Measurements from ENCODE around the gene RILPL2. TPM values are rescaled to one million over a fixed set of nuclear protein-coding genes. Genes with fewer than 3 reads are reported as not detected.
"Not testable (repeated sequence)": the region's sequence is repeated elsewhere in the genome, so short reads cannot be mapped to it uniquely, and the experiment has no call there.

Gene RILPL2
- total RNA-seq, 1 experiment from 2014 or later, result 0.45 TPM

DNA sequence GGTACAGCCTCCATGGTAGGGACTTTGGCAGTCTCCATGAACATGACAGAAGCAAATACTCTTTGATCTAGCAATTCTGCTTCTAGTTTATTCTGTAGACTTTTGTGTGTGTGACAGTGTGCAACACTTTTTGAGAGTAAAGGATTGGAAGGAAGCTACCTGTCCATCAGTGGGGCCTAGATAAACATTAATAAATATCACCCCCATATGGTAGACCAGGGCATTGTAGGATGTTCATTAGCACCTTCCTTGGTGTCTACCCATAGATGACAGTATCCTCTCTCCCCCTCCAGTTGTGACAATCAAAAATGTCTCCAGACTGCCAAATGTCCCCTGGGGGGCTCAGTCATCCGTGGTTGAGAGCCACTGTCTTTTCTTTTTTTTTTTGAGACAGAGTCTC is 32.3 kb upstream of the RILPL2 start:
- Histone ChIP-seq H3K27me3 (ENCODE audit: control insufficient read depth, insufficient read depth, low read length) (no peaks in the 10 kb centered on the region), H3K4me3 (ENCODE audit: insufficient read depth, low read depth, low read length) (no peak overlapping the region)
- no peak for DNase-seq

GRCh38 chr12:123465084-123465483 is 28.6 kb upstream of the RILPL2 start:
- no peak for DNase-seq
- no peaks in the 10 kb centered on the region; the same call in 1 of the 2 replicates for H3K36me3 ChIP-seq (replicated peaks; ENCODE audit: control insufficient read depth, insufficient read depth, low read length)
- no peak overlapping the region for H3K4me3 ChIP-seq (ENCODE audit: insufficient read depth, low read depth, low read length)
- no peaks in the 10 kb centered on the region for H3K27me3 ChIP-seq (ENCODE audit: control insufficient read depth, insufficient read depth, low read length)

More for the DNA sequence above, 32.3 kb upstream of the RILPL2 start:
- peaks cover 4% of the 10 kb centered on the region for H3K36me3 ChIP-seq (replicated peaks; ENCODE audit: control insufficient read depth, insufficient read depth, low read length)

DNA sequence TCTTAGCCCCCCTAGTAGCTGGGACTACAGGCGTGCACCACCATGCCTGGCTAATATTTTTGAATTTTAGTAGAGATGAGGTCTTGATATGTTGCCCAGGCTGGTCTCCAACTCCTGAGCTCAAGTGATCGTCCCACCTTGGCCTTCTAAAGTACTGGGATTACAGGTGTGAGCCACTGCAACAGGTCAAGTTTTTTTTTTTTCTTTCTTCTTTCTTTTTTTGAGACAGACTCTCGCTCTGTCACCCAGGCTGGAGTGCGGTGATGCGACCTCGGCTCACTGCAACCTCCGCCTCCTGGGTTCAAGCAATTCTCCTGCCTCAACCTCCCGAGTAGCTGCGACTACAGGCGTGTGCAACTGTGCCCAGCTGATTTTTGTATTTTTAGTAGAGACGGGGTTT is 26.7 kb upstream of the RILPL2 start:
- H3K27me3 ChIP-seq (ENCODE audit: control insufficient read depth, insufficient read depth, low read length); H3K4me3 ChIP-seq (ENCODE audit: insufficient read depth, low read depth, low read length); H3K36me3 ChIP-seq (replicated peaks; ENCODE audit: control insufficient read depth, insufficient read depth, low read length); DNase-seq: not testable (repeated sequence)

DNA sequence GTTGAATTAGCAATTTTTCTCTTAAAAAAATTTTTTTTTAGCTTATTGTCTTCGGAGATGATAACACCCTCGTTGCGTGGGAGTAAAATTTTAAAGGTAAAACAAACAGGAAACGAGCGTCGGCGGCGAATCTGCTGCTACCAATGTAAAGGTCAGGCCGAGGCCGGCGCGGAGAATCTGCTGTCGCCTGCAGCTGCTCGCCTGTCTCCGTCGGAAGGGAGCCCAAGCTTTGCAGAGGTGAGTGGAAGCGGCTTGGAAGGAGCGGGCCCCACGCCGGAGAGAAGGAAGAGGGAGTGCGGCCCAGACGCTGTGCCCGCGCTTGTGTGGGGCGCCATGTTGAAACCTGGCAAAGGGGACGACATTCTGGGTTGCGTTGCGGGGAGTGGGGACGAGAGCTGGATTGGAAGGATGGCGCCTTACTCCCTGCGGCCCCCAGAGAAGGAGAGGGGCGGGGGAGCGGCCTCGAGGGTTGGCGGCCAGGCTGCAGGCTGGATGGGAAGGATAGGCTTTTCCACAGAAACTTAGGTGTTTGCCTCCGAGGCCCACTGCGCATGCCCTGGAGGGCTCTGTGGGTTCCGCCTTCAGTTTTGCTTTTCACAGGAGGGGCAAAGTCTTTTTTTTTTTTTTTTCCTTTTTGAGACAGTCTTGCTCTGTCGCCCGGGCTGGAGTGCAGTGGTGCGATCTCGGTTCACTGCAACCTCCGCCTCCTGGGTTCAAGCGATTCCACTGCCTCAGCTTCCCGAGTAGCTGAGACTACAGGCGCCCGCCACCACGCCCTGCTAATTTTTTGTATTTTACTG is 21.7 kb upstream of the RILPL2 start, which contains the start of gene SNRNP35:
SNRNP35 (plus strand) TSS at position 160 of the 800 bp plus-strand sequence. CDS start 7,402 bp downstream, outside the sequence.
- DNase-seq, result peak; percentile 82
- Histone ChIP-seq H3K27me3 (ENCODE audit: control insufficient read depth, insufficient read depth, low read length) (no peaks in the 10 kb centered on the region), H3K36me3 (replicated peaks; ENCODE audit: control insufficient read depth, insufficient read depth, low read length) (no peaks in the 10 kb centered on the region), H3K4me3 (ENCODE audit: insufficient read depth, low read depth, low read length) (peak within 1 kb of the TSS; percentile 76)

DNA sequence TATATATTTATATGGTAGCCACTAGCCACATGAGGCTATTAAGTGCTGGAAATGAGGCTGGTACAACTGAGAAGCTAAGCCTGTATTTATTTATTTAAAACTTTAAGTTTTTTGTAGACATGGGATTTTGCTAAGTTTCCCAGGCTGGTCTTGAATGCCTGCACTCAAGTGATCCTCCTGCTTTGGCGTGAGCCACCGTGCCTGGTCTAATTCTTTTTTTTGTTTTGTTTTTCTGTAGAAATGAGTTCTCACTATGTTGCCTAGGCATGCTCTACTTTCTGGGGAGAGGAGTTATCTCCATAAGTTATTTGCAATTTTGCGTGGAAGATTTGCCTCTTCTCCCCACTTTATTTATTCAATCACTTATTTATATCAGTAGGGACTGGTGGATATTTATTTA is 16.7 kb upstream of the RILPL2 start:
- no peak overlapping the region for H3K4me3 ChIP-seq (ENCODE audit: insufficient read depth, low read depth, low read length)
- no peak for DNase-seq
- no peaks in the 10 kb centered on the region for H3K36me3 ChIP-seq (replicated peaks; ENCODE audit: control insufficient read depth, insufficient read depth, low read length)
- H3K27me3 ChIP-seq (ENCODE audit: control insufficient read depth, insufficient read depth, low read length), result no peaks in the 10 kb centered on the region

GRCh38 chr12:123452276-123452550 is 15.7 kb upstream of the RILPL2 start:
- not testable (repeated sequence) for H3K4me3 ChIP-seq (ENCODE audit: insufficient read depth, low read depth, low read length); H3K27me3 ChIP-seq (ENCODE audit: control insufficient read depth, insufficient read depth, low read length); DNase-seq; H3K36me3 ChIP-seq (replicated peaks; ENCODE audit: control insufficient read depth, insufficient read depth, low read length)

- DNase-seq, result no peak
- no peaks in the 10 kb centered on the region for H3K36me3 ChIP-seq (replicated peaks; ENCODE audit: control insufficient read depth, insufficient read depth, low read length)
- H3K27me3 ChIP-seq (ENCODE audit: control insufficient read depth, insufficient read depth, low read length), result no peaks in the 10 kb centered on the region
- H3K4me3 ChIP-seq (ENCODE audit: insufficient read depth, low read depth, low read length), result no peak overlapping the region
These were observed 14.2 kb upstream of the RILPL2 start for GRCh38 chr12:123450636-123451035.

- no peaks in the 10 kb centered on the region for H3K27me3 ChIP-seq (ENCODE audit: control insufficient read depth, insufficient read depth, low read length)
- no peak for DNase-seq
- H3K4me3 ChIP-seq (ENCODE audit: insufficient read depth, low read depth, low read length), result no peak overlapping the region
- no peaks in the 10 kb centered on the region for H3K36me3 ChIP-seq (replicated peaks; ENCODE audit: control insufficient read depth, insufficient read depth, low read length)
These were observed 13.4 kb upstream of the RILPL2 start for GRCh38 chr12:123449856-123450255.

DNA sequence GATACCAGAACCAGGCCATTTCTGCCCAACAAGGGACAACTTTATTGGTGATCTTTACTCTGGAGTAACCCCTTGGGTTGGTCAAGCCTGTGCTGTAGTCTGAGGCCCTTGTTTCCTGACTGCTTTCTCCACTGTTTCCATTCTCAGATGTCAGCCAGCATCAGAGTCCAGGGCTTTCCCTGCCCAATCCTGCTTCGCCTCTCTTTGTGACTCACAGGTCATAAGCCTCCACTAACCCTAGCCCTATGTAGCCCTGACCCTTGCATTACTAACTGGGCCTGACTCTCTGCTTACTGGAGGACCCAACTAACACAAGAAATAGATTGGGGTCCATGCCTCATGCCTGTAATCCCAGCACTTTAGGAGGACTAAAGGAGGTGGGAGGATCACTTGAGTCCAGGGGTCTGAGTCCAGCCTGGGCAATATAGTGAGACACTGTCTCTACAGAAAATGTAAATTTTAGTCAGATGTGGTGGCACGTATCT is 12.8 kb upstream of the RILPL2 start:
- DNase-seq, result no peak
- Histone ChIP-seq H3K36me3 (replicated peaks; ENCODE audit: control insufficient read depth, insufficient read depth, low read length) (no peaks in the 10 kb centered on the region), H3K4me3 (ENCODE audit: insufficient read depth, low read depth, low read length) (no peak overlapping the region), H3K27me3 (ENCODE audit: control insufficient read depth, insufficient read depth, low read length) (no peaks in the 10 kb centered on the region)

- Histone ChIP-seq H3K36me3 (replicated peaks; ENCODE audit: control insufficient read depth, insufficient read depth, low read length) (no peaks in the 10 kb centered on the region), H3K27me3 (ENCODE audit: control insufficient read depth, insufficient read depth, low read length) (no peaks in the 10 kb centered on the region), H3K4me3 (ENCODE audit: insufficient read depth, low read depth, low read length) (no peak overlapping the region)
- DNase-seq, result no peak
These were observed 9.8 kb upstream of the RILPL2 start for GRCh38 chr12:123446333-123446713.

- Histone ChIP-seq H3K36me3 (replicated peaks; ENCODE audit: control insufficient read depth, insufficient read depth, low read length) (no peaks in the 10 kb centered on the region), H3K27me3 (ENCODE audit: control insufficient read depth, insufficient read depth, low read length) (no peaks in the 10 kb centered on the region), H3K4me3 (ENCODE audit: insufficient read depth, low read depth, low read length) (no peak overlapping the region)
- DNase-seq, result no peak
These were observed 9.2 kb upstream of the RILPL2 start for GRCh38 chr12:123445388-123446332.

DNA sequence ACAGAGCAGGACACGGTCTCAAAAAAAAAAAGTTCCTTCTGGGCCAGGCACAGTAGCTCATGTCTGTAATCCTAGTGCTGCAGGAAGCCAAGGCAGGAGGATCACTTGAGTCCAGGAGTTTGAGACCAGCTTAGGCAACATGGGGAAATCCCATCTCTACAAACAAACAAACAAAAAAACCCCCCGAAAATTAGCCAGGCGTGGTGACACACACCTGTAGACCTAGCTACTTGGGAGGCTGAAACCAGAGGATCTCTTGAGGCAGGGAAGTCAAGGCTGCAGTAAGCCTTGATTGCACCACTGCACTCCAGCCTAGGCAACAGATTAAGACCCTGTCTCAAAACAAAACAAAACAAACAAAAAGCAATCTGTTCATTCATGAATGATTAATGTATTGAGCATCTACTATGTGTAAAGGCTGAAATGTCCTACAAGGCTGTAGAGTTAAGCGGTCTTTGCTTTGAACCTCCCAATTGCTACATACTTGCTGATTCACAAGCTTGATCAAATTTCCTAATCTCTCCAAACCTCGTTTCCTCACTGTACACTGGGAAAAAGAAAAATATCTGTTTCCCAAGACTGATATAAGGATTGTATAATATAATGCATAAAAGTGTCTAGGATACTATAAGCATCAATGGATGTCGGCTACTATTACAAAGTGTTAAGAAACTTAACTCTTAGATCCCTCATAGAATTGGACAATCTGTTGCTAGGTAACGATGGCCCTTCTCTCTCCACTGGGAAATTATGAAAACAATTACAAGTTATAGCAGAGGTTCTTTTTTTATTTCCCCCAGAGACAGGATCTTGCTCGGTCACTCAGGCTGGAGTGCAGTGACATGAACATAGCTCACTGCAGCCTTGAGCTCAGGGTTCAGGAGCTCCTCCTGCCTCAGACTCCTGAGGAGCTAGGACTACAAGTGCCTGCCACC is 7.9 kb upstream of the RILPL2 start:
- Histone ChIP-seq H3K4me3 (ENCODE audit: insufficient read depth, low read depth, low read length) (no peak overlapping the region), H3K36me3 (replicated peaks; ENCODE audit: control insufficient read depth, insufficient read depth, low read length) (no peaks in the 10 kb centered on the region), H3K27me3 (ENCODE audit: control insufficient read depth, insufficient read depth, low read length) (no peaks in the 10 kb centered on the region)
- DNase-seq, result no peak

DNA sequence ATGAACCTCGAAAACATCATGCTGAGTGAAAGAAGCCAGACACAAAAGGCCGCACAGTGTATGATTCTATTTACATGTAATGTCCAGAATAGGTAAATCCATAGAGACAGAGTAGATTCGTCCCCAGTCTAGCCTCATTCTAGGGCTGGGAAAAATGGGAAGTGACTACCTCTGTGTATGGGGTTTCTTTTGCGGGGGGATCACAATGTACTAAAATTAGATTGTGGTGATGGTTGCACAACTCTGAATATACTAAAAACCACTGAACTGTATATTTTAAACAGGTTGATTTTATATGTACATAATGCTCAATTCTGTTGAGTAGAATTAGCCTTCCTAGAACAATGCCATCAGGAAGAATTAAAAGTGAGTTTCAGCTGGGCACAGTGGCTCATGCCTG is 6.3 kb upstream of the RILPL2 start:
- Histone ChIP-seq H3K27me3 (ENCODE audit: control insufficient read depth, insufficient read depth, low read length) (no peaks in the 10 kb centered on the region; the same call in 1 of the 2 replicates), H3K36me3 (replicated peaks; ENCODE audit: control insufficient read depth, insufficient read depth, low read length) (no peaks in the 10 kb centered on the region), H3K4me3 (ENCODE audit: insufficient read depth, low read depth, low read length) (no peak overlapping the region)
- DNase-seq, result no peak

- no peaks in the 10 kb centered on the region for H3K36me3 ChIP-seq (replicated peaks; ENCODE audit: control insufficient read depth, insufficient read depth, low read length)
- peaks cover 5% of the 10 kb centered on the region for H3K27me3 ChIP-seq (ENCODE audit: control insufficient read depth, insufficient read depth, low read length)
- DNase-seq, result no peak
- H3K4me3 ChIP-seq (ENCODE audit: insufficient read depth, low read depth, low read length), result no peak overlapping the region
These were observed 5.2 kb upstream of the RILPL2 start for GRCh38 chr12:123441523-123442164.

All from H7 (cell line).